Neuron (in vitro differentiated cells): ENCODE measurements around the gene ANKRD34A.

Experiments used
- H2AFZ ChIP-seq: one replicate; pipeline ENCODE4 v1.6.1; 2013; ENCODE audit warnings: low read depth, mild to moderate bottlenecking, inconsistent platforms, low read length, moderate library complexity
- H3K27me3 ChIP-seq: one replicate; pipeline ENCODE4 v1.6.1; 2013; ENCODE audit warnings: low read length; ENCODE audit not compliant: insufficient read depth
- H3K36me3 ChIP-seq: one replicate; pipeline ENCODE4 v1.6.1; 2013; ENCODE audit warnings: low read length; ENCODE audit not compliant: insufficient read depth
- H3K4me1 ChIP-seq: one replicate; pipeline ENCODE4 v1.6.1; 2013; ENCODE audit warnings: low read length; ENCODE audit not compliant: insufficient read depth
- H3K4me3 ChIP-seq: 2 replicates; pipeline ENCODE4 v1.5.1; 2013; ENCODE audit warnings: mild to moderate bottlenecking, low read length, moderate library complexity
- H3K9me3 ChIP-seq: one replicate; pipeline ENCODE4 v1.6.1; 2013; ENCODE audit warnings: low read length

Gene ANKRD34A

GRCh38 chr1:145916745-145917144, 47.6 kb downstream of the ANKRD34A start:
- Histone ChIP-seq H3K36me3 (peaks cover 41% of the 10 kb centered on the region), H3K4me3 (no peak overlapping the region), H2AFZ (no peak overlapping the region), H3K27me3 (no peaks in the 10 kb centered on the region), H3K4me1 (peaks cover 20% of the 10 kb centered on the region), H3K9me3 (no peaks in the 10 kb centered on the region)

DNA sequence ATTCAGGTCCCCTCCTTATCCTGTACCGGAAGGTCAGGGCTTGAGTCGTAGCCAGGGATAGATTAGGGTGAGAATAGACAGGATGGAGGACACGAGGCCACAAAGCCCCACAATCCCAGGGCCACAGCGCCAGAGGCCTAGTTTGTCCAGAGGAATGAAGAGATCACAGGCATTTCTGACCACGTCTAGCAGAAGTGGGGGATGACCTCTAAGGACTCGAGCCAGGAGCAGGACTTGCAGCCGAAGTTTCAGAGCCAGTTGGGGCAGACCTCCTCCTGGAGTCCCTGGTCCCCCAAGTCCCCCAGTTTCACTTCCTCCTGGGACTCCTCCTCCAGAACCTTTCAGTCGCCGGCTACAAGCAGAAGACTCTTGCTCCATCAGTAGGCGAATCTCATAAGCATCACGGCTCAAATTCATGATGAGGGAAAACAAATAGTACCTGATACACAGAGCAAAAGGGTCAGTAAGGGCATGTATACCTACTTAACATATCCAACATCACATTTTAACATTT, 52.2 kb downstream of the ANKRD34A start:
- Histone ChIP-seq H3K4me1 (no peaks in the 10 kb centered on the region), H3K36me3 (peaks cover 44% of the 10 kb centered on the region), H3K4me3 (no peak overlapping the region), H2AFZ (no peak overlapping the region), H3K27me3 (no peaks in the 10 kb centered on the region), H3K9me3 (no peaks in the 10 kb centered on the region)
